GM12872 (cell line): ENCODE results near the gene IGF2R.

ENCODE experiments used
- TF ChIP-seq, protein P1 (sequence below): IDR thresholded peaks from 3 replicates; pipeline ENCODE4 v1.5.1; 2011; ENCODE audit warnings: low read depth, mild to moderate bottlenecking, low read length, moderate library complexity; ENCODE audit not compliant: insufficient read depth

Gene IGF2R

DNA sequence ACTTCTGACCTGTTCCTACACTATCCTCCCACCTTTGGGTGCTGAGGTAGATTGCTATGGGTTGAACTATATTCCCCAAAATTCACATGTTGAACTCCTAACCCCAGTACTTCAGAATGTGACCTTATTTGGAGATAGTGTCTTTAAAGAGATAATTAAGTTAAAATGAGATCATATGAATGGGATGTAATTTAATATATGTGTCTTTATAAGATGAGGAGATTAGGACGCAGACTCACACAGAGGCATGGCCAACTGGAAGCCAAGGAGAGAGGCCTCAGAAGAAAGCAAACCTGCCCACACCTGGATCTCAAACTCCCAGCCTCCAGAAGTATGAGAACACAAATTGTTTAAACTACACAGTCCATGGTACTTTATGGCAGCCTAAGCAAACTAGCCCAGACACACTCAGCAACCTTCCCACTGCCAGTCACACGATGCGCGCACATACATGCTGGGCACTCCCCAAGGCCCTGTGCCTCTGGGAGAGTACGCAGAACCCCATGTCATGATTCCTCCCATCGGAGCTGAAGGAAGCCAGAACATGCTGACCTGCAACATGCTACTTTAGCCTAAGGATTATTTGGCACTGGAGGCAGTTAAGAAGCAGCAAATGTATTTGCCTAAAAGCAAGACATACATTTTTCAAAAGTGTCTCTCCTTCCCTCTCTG is 143.9 kb downstream of the IGF2R start:
- TF ChIP-seq, protein P1, sequence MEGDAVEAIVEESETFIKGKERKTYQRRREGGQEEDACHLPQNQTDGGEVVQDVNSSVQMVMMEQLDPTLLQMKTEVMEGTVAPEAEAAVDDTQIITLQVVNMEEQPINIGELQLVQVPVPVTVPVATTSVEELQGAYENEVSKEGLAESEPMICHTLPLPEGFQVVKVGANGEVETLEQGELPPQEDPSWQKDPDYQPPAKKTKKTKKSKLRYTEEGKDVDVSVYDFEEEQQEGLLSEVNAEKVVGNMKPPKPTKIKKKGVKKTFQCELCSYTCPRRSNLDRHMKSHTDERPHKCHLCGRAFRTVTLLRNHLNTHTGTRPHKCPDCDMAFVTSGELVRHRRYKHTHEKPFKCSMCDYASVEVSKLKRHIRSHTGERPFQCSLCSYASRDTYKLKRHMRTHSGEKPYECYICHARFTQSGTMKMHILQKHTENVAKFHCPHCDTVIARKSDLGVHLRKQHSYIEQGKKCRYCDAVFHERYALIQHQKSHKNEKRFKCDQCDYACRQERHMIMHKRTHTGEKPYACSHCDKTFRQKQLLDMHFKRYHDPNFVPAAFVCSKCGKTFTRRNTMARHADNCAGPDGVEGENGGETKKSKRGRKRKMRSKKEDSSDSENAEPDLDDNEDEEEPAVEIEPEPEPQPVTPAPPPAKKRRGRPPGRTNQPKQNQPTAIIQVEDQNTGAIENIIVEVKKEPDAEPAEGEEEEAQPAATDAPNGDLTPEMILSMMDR = no peak

DNA sequence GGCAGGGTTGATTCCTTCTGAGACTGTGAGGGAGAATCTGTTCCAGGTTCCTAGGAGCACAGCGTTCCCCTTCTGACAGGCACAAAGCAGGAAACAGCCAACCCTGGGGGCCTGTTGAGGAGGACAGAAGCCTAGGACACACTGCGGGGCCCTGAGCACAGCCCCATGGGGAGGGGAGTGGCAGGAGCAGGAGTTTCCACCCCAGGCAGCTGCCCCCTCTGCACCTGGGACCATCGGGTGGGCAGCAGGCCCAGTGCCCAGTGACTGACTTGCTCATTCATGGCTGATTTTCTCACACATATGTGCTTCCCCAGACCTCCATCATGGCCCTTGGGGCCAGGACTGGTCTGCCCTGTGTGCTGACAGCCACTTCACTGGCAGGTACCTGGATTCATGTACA is 146.5 kb downstream of the IGF2R start:
- TF ChIP-seq, protein P1 = no peak

DNA sequence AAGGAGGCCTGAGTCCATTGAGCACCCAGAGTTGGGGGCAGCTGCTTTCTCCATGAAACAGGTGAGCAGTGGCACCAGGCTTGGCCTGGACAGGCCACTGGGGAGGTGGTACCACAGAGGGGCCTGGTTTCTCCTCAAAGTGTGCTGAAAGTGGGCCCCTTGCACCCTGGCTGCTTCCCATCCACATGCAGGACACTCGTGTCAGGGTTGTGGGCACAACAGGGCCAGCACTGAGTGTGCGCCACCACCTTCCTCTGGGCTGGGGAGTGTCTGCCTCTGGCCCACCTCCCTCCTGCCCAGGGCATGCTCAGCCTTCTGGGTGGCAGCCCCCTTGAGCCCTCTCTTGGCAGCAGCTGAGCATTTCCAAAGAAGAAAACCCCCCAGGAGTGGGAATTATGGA is 147.5 kb downstream of the IGF2R start:
- TF ChIP-seq, protein P1 = no peak

DNA sequence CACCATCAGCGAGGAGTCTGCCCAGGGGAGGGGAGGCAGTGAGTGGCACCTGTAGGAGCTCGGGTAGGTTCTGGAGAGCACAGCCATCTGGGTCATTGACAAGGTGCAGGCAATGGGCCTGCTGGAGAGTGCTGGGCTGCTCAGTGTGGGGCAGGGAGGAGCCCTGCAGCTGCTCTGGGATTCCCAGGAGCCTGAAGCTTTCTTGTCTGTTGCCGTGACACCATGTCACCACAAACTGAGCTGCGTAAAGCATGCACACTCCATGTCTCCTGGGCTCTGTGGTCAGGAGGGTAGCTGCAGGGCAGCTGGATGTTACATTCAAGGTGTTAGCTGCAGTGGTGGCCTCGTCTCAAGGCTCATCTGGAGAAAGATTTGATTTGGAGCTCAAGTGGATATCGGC is 148.3 kb downstream of the IGF2R start:
- TF ChIP-seq, protein P1 = no peak

DNA sequence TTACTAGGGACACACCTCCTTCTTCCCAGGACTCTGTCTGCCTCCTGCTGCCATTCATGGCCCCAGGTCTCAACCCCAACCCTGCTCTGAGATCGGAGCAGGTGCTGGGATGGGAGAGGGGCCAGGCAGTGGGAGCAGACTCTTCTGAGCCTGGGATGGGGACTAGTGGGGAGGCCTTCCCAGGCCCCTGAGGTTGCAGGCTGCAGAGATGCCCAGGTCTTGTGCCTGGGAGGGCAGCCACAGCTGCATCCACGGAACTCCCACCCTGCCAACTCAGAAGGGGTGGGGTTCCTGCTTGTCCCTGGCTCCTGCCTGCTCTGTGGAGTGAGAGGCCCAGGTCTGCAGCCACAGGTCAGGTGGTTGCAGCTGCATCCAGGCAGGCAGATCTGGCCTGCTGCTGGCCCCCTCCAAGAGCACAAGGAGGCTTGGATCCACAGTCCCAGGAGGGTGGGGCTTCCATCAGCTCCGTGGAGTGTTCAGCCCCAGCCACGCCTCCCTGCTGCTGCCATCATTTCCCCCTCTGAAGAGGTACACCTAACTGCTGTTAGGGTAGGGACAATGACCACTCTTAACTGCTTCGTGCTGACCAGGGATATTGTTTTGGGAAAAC is 149.8 kb downstream of the IGF2R start:
- TF ChIP-seq, protein P1 = no peak

DNA sequence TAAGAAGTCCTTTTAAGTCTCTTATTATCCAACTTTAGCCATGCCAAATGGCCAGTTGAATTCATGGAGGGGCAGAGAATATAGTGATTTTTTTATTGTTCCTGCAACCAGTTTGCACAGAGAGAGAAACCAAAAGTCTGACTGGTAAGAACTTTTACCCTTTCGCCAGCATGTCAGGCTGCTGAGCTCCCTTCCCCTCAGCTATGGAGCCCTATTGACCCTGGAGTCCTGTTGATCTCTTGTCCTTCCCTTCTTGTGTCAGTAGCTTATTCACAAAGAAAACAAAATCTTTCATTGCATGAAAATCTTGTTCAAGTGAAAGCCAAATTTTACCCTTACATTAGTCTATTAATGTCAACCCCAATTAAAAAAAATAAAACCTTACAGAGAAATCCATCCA is 151.2 kb downstream of the IGF2R start:
- TF ChIP-seq, protein P1 = no peak

DNA sequence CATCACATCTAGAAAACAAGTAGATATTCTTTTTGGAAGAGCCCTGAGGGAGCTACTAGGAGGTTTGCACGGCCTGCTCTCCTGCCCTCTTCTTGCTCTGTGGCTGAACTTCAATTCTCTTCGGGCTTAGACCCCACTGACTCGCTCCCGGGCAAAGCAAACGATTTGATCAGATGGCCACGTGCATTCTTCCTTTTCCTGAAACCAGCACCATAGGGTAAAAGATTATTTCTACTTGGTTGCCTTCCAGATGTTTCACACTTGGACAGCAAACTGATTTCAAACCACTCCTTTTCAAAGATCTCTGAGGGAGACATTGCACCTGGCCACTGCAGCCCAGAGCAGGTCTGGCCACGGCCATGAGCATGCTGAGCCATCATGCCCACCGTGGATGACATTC is 152.7 kb downstream of the IGF2R start, which contains the start of gene SLC22A1:
Gene SLC22A1 (plus strand): TSS at position 258 of the 400 bp plus-strand sequence. CDS start 121 bp downstream, at position 379.
- TF ChIP-seq, protein P1 = no peak
